K562 (cell line): ENCODE data around the gene MED13L. TPM values are rescaled to one million over a fixed set of nuclear protein-coding genes. Genes with fewer than 3 reads are reported as not detected.

Experiments
- HNRNPL ChIP-seq: fragments of 200-400 bp; formaldehyde crosslinking; IDR thresholded peaks from 2 replicates; pipeline ENCODE4 v1.6.1; 2017; ENCODE audit warnings: low read depth, mild to moderate bottlenecking, low read length
- ID3 ChIP-seq, 2 experiments: fragments of 250-450 bp in 1 of 2; fragments of 450-650 bp in 1 of 2; sonication (Bioruptor Pico) in 1 of 2; IDR thresholded peaks; 2 replicates each; pipeline versions ENCODE4 v1.6.1 to v1.8.0; 2016 to 2021; ENCODE audit warnings: mild to moderate bottlenecking in 2 of 2, moderate library complexity in 2 of 2, missing compliant biosample characterization in 1 of 2, missing genetic modification characterization in 1 of 2
- KDM4B ChIP-seq, 2 experiments: fragments of 450-650 bp in 1 of 2; sonication (generic) in 1 of 2; IDR thresholded peaks; 2 replicates each; pipeline ENCODE4 v1.6.1; 2016 to 2017; ENCODE audit warnings: borderline replicate concordance in 2 of 2, antibody characterized with exemption in 1 of 2, low read depth in 1 of 2, mild to moderate bottlenecking in 1 of 2
- MGA ChIP-seq: fragments of 450-650 bp; IDR thresholded peaks from 2 replicates; pipeline ENCODE4 v1.6.1; 2016; ENCODE audit warnings: mild to moderate bottlenecking, moderate library complexity
- SAFB ChIP-seq: fragments of 200-400 bp; formaldehyde crosslinking; IDR thresholded peaks from 2 replicates; pipeline ENCODE4 v1.6.1; 2017; ENCODE audit warnings: low read depth, low read length, borderline replicate concordance
- ZBTB43 ChIP-seq: sonication (generic); formaldehyde crosslinking; IDR thresholded peaks from 2 replicates; pipeline ENCODE4 v1.8.0; 2023; ENCODE audit warnings: mild to moderate bottlenecking, missing genetic modification reagents
- ZNF311 ChIP-seq: fragments of 250-450 bp; sonication (Bioruptor Pico); IDR thresholded peaks from 2 replicates; pipeline ENCODE4 v1.4.0; 2020; ENCODE audit warnings: mild to moderate bottlenecking, moderate library complexity
- ZNF449 ChIP-seq: fragments of 250-450 bp; sonication (Bioruptor Pico); IDR thresholded peaks from 2 replicates; pipeline ENCODE4 v1.8.0; 2022; ENCODE audit warnings: moderate library complexity, mild to moderate bottlenecking, inconsistent platforms
- polyA plus RNA-seq, 8 experiments: library from polyadenylated mRNA; depleted of rRNA in 4 of 8; stranded (reverse) in 5 of 8; unstranded in 3 of 8; fragments of >200 nt; fragmentation: Nextera tagmentation in 2 of 8; fragmentation: Illumina TruSeq in 1 of 8; extraction: Ambion mirVana in 2 of 8; extraction: Trizol in 1 of 8; gene quantifications; 2 replicates each; pipeline versions ENCODE4 v1.2.1 to v1.2.3, GENCODE V29; 2011 to 2014; ENCODE audit warnings: inconsistent platforms in 1 of 8, missing spikeins in 1 of 8
- total RNA-seq, 7 experiments: library from RNA; depleted of rRNA in 6 of 7; stranded (reverse); fragments of >200 nt in 6 of 7; fragmentation: Illumina TruSeq in 2 of 7; extraction: Trizol in 2 of 7; gene quantifications; 2 replicates each; pipeline versions ENCODE4 v1.2.1 to v1.2.3, GENCODE V29; 2011 to 2021; ENCODE audit warnings: low replicate concordance in 1 of 7

Gene MED13L
- total and polyA plus RNA-seq, 9 of the 15 experiments (the other 6 are each of a cell fraction or from before 2014, with no cell fraction given), result 13.4 to 90.3 (median 36.9) TPM

GRCh38 chr12:116006141-116006540 lies 271.4 kb downstream of the MED13L start (continued):
- no peak for TF ChIP-seq MGA
- TF ChIP-seq ZNF311 (CRISPR knock-in tag), result no peak
- no peak for TF ChIP-seq ZBTB43 (CRISPR knock-in tag)
- no peak for TF ChIP-seq ZNF449 (CRISPR knock-in tag)
- TF ChIP-seq SAFB, result no peak
- TF ChIP-seq ID3 (CRISPR knock-in tag; IDR thresholded peaks at IDR 0.05), result no peak
- no peak for TF ChIP-seq ID3 (tag; IDR thresholded peaks at IDR 0.05)
- no peak for TF ChIP-seq HNRNPL
- no peak for TF ChIP-seq KDM4B (IDR thresholded peaks at IDR 0.05; ENCODE audit: borderline replicate concordance in 2 of 2, low read depth in 1 of 2)
- TF ChIP-seq, all 486 proteins: peak for 0
